HG03039 (cell line): Measurements from ENCODE around the gene LGR5.
"Not testable (repeated sequence)": the region's sequence is repeated elsewhere in the genome, so short reads cannot be mapped to it uniquely, and the experiment has no call there.

Source experiments
- ATAC-seq: cut with Tn5 transposase; IDR thresholded peaks from one replicate; pipeline ENCODE4 v1.9.1; 2021; ENCODE audit warnings: mild to moderate bottlenecking, moderate library complexity; ENCODE audit not compliant: unreplicated experiment

LGR5 gene

GRCh38 chr12:71469258-71469750 is 29.7 kb downstream of the LGR5 start:
- ATAC-seq = no peak

GRCh38 chr12:71472441-71472911 is 32.9 kb downstream of the LGR5 start:
- ATAC-seq = no peak

- no peak for ATAC-seq
Observed at GRCh38 chr12:71474791-71475190, 35.2 kb downstream of the LGR5 start.

- ATAC-seq = no peak
Observed at GRCh38 chr12:71475280-71475679, 35.7 kb downstream of the LGR5 start.

- ATAC-seq = no peak
Observed at GRCh38 chr12:71476513-71476912, 36.9 kb downstream of the LGR5 start.

- no peak for ATAC-seq
Observed at GRCh38 chr12:71477609-71478008, 38.0 kb downstream of the LGR5 start.

- ATAC-seq = no peak
Observed at GRCh38 chr12:71478270-71478669, 38.7 kb downstream of the LGR5 start.

GRCh38 chr12:71484272-71484905 is 44.8 kb downstream of the LGR5 start:
- no peak for ATAC-seq

- ATAC-seq = not testable (repeated sequence)
Observed at GRCh38 chr12:71490844-71491243, 51.2 kb downstream of the LGR5 start.

- ATAC-seq = no peak
Observed at GRCh38 chr12:71492604-71493003, 53.0 kb downstream of the LGR5 start.

- no peak for ATAC-seq
Observed at GRCh38 chr12:71499834-71500233, 60.2 kb downstream of the LGR5 start.

- no peak for ATAC-seq
Observed at GRCh38 chr12:71503579-71504391, 64.2 kb downstream of the LGR5 start.

- no peak for ATAC-seq
Observed at GRCh38 chr12:71504476-71504875, 64.9 kb downstream of the LGR5 start.

GRCh38 chr12:71509705-71510104 is 70.1 kb downstream of the LGR5 start:
- ATAC-seq = no peak

GRCh38 chr12:71517145-71517846 is 77.7 kb downstream of the LGR5 start:
- ATAC-seq = no peak

GRCh38 chr12:71521125-71521524 is 81.5 kb downstream of the LGR5 start:
- no peak for ATAC-seq

GRCh38 chr12:71524626-71525025 is 85.0 kb downstream of the LGR5 start:
- no peak for ATAC-seq

- ATAC-seq = no peak
Observed at GRCh38 chr12:71533703-71534102, 94.1 kb downstream of the LGR5 start.

- ATAC-seq = peak; percentile 66
Observed at GRCh38 chr12:71536279-71536938, 96.8 kb downstream of the LGR5 start.

- ATAC-seq = peak; percentile 18
Observed at GRCh38 chr12:71536939-71537622, 97.5 kb downstream of the LGR5 start.
